GM19035 (cell line): Measurements from ENCODE around the gene PDE4D.
"Not testable (repeated sequence)": the region's sequence is repeated elsewhere in the genome, so short reads cannot be mapped to it uniquely, and the experiment has no call there.

Source experiments
- ATAC-seq: cut with Tn5 transposase; IDR thresholded peaks from one replicate; pipeline ENCODE4 v1.9.1; 2021; ENCODE audit not compliant: unreplicated experiment

PDE4D gene

DNA sequence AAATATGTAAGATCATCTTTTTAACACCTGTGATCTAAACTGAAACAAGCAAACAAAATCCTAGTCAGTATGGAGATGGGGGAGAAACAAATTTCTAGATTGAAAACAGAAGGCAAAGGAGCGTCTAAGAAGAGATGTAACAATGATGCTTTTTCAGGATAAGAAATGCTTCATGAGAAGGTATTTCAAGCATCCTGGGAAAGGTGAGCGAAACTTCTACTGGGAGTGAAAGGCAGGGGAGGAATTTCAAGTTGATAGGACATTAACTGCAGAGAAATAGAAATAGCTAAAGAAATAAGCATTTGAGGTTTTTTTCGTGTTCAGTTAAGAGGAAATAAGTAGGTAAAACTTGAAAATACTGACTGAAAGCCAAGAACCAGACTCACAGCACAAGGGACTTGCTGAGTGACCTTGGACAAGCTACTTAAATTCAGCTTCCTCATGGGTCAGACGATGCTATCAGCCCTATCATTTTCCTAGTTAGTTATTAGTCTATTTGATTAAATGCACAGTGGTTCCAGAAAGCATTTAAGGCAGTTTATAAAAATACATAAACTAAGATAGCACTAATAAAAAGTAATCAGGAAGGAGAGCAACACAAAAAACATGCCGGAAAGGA, 406.3 kb downstream of the PDE4D start:
- no peak for ATAC-seq

DNA sequence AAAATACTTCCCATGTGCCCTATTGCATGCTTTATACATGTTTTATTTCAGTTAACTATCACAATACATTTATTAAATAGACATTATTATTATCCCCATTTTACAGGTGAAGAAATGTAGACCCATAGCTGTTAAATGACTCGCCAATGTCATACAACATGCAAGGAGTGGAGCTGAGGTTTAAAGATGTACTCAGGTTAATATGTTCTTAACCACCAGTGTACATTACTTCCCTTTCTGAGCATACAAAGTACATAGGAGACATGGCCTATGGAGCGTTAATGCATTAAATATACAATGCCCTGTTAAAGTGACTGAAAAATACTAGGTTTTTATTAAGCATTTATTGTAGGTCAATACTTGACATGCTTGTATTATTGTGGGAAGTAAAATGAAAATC, 407.0 kb downstream of the PDE4D start:
- no peak for ATAC-seq

DNA sequence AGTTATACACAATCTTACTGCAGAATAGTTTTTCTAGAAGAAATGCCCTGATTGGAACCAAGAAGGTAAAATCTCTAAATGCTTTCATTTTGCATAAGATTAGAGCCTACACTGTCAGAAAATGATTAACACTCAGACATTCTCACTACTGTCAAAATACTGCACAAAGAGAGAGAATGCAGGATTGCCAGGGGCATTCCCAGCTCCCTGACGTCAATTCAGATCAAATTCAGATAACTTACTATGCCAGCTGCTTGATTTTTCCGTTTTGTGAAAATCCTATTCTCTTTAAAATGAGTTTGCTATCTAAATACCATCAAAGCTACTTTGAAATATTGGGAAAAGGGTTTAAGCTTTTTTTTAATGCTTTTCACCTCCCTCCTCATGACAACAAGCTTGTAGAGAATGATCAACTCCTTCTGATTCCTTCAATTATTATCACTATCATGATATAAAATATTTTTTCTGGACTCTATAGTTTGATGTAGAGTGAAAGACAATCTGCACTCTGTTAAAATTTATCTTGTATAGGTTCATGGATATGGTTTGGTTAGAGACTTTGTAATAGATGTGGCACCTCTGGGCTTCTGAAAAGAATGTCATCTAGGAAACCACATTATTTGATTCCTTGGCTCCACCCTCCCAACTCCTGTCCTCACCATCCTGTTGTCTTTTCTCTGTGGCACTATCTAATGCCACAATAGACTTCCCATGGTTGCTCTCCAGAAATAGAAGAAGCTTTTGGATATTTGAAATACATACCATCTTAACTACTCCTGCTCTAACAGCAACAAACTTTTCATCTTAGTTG, 407.7 kb downstream of the PDE4D start:
- ATAC-seq = no peak

DNA sequence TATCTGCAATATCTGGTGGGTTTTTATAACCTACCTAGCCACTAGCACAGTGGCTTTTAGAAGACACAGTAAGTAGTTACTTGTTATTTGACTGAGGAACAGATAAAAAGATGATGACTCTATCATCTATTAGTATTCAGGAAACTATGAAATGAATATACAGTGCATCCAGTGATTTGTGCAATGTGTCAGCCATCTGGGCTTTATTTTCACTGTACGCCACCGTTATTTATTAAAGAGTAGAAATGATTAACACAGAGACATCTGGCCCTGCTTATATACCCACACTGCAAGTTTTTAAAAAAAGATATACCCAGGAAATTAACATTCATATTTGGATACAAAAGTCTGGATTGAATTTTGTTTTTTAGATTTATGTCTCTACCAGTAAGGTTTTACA, 408.4 kb downstream of the PDE4D start:
- no peak for ATAC-seq

DNA sequence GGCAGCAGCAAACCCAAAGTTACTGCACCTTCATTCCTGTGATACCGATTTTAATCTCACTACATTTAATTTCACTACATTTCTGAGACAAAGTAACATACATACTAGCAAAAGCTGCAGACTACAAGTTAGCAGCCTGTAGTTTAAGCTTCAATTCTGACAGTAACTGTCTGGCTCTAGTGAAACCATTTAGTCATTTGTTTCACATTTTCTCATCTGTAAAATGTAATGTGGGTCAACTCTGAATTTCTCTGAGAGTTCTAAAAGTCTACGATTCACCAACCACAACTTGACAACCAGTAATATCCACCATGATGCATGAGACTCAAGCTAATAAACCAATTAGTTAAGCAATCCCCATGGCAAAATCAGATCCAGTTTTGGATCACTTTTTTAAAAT, 408.9 kb downstream of the PDE4D start:
- ATAC-seq = no peak

- ATAC-seq = no peak
Measured at GRCh38 chr5:59483971-59484472, 409.5 kb downstream of the PDE4D start.

DNA sequence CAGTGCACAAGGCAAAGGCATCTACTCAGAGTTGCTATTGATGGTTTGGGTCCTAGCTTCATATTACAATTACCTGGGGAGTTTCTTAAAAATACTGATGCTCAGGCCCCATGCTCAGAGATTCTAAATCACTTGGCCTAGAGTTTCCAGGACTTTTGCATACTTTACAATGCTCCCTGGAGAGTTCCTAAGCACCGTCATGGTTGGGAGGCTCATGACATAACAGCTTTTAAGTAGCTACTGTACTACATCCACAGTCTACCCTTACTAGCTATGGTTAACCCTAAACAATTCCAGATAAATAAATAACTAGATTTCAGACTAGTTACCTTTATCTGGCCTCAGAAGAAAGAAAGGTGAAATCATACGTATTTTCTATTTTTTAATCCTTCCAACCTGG, 414.4 kb downstream of the PDE4D start:
- ATAC-seq = no peak

DNA sequence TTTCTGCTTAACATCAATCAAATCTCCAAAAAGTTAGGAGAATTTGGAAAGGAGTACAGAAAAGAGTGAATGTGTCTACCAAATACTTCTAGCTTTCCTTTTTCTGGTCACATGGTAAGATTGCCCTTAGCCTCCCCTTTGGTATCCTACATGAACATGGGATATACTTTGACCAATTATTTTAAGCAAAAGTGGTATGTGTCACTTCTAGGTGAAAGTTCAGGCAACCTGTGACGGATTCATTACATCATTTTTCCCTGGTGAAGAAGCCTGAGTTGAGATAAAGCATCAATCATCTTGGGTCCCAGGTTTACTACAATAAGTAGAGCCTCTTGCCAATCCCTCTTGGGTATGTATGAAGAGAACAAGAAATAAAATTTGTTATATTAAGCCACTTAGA, 419.2 kb downstream of the PDE4D start:
- ATAC-seq = no peak

GRCh38 chr5:59473611-59474010, 419.9 kb downstream of the PDE4D start:
- no peak for ATAC-seq

DNA sequence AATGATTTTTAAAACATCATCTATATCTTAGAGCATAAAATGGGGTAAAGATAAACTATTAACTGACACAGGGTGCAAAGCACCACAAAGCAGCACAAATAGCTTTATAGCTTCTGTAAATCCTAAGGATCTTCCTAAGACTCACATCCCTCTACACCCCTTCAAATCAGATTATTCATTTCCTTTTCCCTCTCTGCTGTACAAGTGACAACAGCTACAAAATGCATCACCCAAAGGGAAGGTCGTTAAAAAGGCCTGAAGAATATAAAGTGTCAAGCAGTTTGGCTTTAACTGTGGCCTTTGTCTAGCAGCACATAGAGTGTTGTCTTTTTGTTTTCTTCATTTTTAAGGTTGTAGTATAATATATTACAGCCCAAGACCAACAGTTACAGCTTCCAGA, 422.1 kb downstream of the PDE4D start:
- no peak for ATAC-seq

GRCh38 chr5:59467969-59468368, 425.6 kb downstream of the PDE4D start:
- ATAC-seq = no peak

DNA sequence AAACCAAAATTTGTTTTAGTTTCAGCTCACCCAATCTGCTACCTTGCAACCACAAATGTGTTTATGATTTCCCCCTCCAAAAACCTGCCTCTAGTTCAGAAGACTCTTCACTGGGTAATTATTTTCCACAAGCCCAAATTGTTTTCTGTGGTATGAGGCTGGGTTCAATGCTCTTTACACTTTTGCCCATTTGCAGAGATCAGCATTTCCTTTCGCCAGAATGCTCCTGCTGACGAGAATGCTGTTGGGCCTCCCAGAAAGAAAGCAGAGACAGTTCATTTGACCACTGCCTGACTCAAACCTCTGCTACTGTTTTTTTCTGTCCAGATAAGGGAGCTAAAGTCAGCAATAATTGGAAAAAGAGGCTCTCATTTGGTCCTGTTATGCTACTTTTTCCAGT, 427.3 kb downstream of the PDE4D start:
- ATAC-seq = no peak

GRCh38 chr5:59464969-59465368, 428.6 kb downstream of the PDE4D start:
- no peak for ATAC-seq

DNA sequence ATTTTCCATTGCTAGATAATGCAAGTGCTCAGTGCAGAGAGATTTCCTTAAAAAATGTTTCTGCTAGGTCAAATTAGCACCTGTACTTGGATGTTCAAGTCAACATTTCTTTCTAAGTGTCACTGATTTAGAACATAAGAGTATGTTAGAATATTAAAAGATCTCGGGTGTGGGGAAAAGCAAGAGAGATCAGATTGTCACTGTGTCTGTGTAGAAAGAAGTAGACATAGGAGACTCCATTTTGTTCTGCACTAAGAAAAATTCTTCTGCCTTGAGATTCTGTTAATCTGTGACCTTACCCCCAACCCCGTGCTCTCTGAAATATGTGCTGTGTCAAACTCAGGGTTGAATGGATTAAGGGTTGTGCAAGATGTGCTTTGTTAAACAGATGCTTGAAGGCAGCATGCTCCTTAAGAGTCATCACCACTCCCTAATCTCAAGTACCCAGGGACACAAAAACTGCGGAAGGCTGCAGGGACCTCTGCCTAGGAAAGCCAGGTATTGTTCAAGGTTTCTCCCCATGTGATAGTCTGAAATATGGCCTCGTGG, 429.8 kb downstream of the PDE4D start:
- ATAC-seq = not testable (repeated sequence)

- no peak for ATAC-seq
Measured at GRCh38 chr5:59462956-59463355, 430.6 kb downstream of the PDE4D start.

GRCh38 chr5:59460368-59461153, 433.0 kb downstream of the PDE4D start:
- no peak for ATAC-seq

DNA sequence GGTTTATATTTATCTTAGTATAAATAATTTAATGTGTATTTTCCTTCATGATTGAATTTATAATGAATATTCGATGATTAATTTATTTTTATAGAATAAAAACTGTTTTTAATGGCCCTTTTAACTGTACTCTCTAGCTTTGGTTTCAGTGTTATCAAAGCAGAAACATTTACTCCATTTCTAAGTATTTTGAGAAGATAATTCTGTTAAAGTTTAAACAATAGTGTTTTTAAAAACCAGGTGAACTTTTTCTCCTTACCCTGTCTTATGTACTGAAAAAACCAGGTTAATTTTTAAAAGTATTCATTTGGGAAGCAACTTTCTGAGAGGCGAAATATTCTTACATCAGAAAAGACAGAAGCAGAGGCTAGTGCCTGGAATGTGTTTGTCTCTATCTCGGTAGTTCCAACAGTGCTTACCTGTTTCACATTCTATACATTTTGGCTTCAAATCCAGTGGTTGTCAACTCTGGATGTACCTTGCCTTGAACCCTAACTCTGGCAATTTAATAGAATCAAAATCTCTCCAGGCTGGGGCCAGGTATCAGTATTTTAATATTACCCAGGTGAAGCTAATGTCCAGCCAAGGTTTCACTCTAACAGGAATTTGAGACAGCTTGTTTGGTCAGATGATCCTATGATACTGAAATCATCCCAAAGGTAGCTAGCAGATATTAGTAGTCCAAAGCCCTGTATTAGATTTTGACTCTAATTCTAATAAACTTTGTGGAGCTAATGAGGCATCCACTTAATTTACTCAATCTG, 434.4 kb downstream of the PDE4D start:
- ATAC-seq = no peak

DNA sequence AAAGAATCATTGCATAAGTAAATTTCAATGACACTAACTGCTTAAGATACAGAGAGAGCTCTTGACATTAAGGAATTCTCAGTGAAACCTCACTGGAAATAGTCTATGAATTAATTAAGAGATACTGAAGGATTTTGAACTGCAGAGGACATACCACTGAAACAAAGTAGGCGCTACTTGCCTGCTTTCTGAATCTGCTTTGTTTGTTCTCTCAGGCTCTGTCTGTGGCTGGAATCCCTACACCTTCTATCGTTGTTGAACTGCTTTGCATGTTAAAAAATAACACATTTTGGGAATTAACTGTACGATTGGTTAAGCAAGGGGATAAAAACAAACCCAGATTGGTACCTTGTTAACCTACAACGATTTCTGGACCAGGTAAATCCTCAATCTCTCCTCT, 435.2 kb downstream of the PDE4D start:
- ATAC-seq = no peak

DNA sequence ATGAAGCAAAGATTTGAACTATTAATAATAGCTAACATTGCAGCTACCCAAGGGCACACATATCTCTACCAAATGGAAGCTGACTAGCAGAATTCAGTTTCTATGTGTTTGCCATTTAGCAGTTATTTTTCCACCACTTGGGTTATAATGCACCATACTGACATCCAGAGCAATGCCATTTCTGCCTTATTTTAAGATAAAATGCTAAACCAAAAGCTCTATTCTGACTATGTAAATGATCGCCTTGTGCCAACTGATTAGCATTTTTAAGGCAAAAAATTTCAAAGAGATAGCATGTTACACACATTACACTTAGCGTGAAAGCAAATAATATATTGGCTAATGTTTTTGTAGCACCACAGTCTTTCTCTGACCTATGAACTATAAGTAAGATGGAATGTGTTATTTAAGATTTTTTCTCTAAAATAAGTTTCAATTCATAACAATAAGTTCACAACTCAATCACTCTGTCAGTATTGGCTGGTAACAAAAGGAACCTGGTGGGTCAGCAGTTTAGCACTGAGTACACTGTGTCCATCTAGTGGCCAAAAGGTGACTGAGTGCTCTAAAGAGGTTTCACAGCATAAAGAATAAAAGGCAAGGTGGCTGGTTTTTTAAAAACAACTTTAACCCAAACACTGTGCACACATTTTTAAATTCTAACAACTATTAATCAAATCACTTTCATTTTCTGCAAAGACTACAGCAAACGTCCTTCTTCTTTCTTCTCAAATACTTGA, 443.5 kb downstream of the PDE4D start:
- no peak for ATAC-seq

GRCh38 chr5:59446356-59446755, 447.2 kb downstream of the PDE4D start:
- no peak for ATAC-seq
